HG03378 (cell line): Measurements from ENCODE around the gene UNC119.

Experiments
- ATAC-seq: cut with Tn5 transposase; IDR thresholded peaks from one replicate; pipeline ENCODE4 v1.9.1; 2021; ENCODE audit warnings: mild to moderate bottlenecking, moderate library complexity; ENCODE audit not compliant: unreplicated experiment

Gene UNC119

GRCh38 chr17:28500712-28501379 lies 51.6 kb downstream of the UNC119 start:
- ATAC-seq = no peak

DNA sequence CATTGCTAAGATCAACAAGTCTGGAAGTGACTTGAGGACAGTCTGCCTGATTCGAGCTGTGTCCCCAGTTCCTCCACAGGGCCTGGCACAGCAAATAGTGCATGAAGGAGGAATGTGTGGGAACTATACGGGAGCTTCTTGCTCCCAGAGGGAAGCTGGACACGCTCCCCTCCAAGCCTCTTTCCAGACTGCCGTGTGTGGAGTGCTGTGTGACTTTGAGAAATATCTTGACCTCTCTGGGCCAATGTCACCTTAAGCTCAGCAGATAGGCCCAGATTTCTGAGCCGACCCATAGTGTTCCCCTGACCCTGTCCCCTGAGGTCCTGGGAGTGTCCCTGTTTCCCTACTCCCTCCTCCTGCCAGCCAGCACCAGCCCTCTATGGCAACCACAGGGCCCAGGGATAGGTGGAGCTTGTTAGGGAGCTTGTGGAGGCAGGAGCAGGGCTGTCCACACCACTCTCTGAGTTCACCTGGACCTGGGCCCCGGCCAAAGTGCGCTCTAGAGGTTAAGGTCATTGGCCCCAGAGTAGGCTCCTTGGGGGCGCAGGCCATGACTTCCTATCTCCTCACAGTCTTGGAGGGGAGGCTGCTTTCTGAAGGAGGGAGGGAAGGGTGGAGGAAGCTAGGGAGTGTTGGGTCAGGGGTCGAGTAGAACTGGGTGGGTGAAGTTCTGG lies 52.6 kb downstream of the UNC119 start:
- ATAC-seq = no peak

- ATAC-seq = no peak
Measured at GRCh38 chr17:28499364-28499664, 53.1 kb downstream of the UNC119 start.

- no peak for ATAC-seq
Measured at GRCh38 chr17:28498652-28499363, 53.6 kb downstream of the UNC119 start.

DNA sequence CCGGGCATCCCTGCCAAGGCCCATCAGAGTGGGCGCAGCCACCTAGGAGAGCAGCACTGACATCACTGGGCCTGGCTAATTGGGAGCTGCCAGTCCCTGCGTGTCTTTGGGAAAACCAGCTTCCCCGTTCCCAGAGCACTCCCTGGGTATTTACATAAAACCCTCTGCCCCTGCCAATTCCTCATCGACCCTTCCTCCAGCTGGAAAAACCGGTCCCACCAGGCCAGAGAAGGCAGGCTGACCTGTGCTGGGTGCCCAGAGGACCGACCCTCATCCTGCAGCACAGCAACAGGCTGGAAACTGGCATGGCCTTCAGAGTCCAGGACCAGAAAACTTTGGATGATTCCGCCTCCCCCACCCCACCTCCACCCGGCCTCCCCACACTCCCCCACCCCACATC lies 54.5 kb downstream of the UNC119 start:
- no peak for ATAC-seq
